ENCODE data around the gene SLC6A17. TPM values are rescaled to one million over a fixed set of nuclear protein-coding genes. Genes with fewer than 3 reads are reported as not detected.

Gene SLC6A17
- total RNA-seq, 4 donors from 2014 or later: under 0.01 to 1.7 (median 0.91) TPM

- H3K27ac ChIP-seq: no peak overlapping the region
- H3K36me3 ChIP-seq: peaks cover 0 to 96% of the 10 kb centered on the region in 2 donors
- no peaks in the 10 kb centered on the region for H3K27me3 ChIP-seq
- no peak overlapping the region for H3K4me3 ChIP-seq
- H3K4me1 ChIP-seq: no peaks in the 10 kb centered on the region
- WGBS, 2 donors (ENCODE audit: low coverage in 1 of 2): 80% methylated on average over 3 of the region's 18 CpGs; no CpG with 5 or more reads in 1 of the 2 donors
- no peak for ATAC-seq
- no peak for TF ChIP-seq POLR2A (IDR thresholded peaks at IDR 0.05)
- H3K9me3 ChIP-seq: no peaks in the 10 kb centered on the region
Measured at GRCh38 chr1:110225756-110226404, 75.6 kb downstream of the SLC6A17 start.

- no peak for ATAC-seq
- no peaks in the 10 kb centered on the region for H3K27me3 ChIP-seq
- WGBS, 2 donors (ENCODE audit: low coverage in 1 of 2): no CpG with 5 or more reads among the region's 12 CpGs
- H3K4me3 ChIP-seq: no peak overlapping the region
- no peak overlapping the region for H3K27ac ChIP-seq
- TF ChIP-seq POLR2A (IDR thresholded peaks at IDR 0.05) (no peak), CTCF (IDR thresholded peaks at IDR 0.05) (no peak), EP300 (IDR thresholded peaks at IDR 0.05) (no peak), POLR2AphosphoS5 (IDR thresholded peaks at IDR 0.05) (no peak)
- peaks cover 0 to 9% (median 0%) of the 10 kb centered on the region in 3 donors for H3K9me3 ChIP-seq
- peaks cover 0 to 99% of the 10 kb centered on the region in 2 donors for H3K36me3 ChIP-seq
- H3K4me1 ChIP-seq: no peaks in the 10 kb centered on the region
Measured at GRCh38 chr1:110227774-110228173, 77.5 kb downstream of the SLC6A17 start.

GRCh38 chr1:110228381-110228780 lies 78.1 kb downstream of the SLC6A17 start:
- ATAC-seq: no peak
- Histone ChIP-seq H3K27ac (no peak overlapping the region), H3K4me3 (no peak overlapping the region), H3K9me3 (peaks cover 0 to 15% (median 0%) of the 10 kb centered on the region in 3 donors), H3K4me1 (no peaks in the 10 kb centered on the region), H3K36me3 (peaks cover 0 to 99% of the 10 kb centered on the region in 2 donors), H3K27me3 (no peaks in the 10 kb centered on the region)
- TF ChIP-seq CTCF (IDR thresholded peaks at IDR 0.05): no peak
- WGBS, 2 donors (ENCODE audit: low coverage in 1 of 2): 67 to 68% methylated on average over 3 to 4 of the region's 12 CpGs

DNA sequence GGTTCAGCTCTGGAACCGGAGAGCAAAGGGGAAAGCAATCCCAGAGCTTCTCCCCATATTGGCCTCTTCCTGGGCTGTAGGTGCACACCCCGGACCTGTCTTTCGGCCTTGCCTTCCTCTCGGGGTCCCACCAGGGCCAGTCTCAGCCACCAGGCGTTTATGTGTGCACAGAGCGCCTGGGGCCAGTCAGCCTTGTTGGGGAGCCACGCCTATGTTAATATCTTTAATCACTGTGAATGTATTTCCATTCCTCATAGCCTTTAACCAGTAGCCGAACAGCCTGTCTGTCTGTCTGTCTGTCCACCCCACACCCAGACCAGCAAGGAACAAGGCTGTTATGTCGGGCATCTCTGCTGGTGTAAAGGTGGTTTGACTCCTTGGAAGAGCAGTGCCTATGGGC lies 78.6 kb downstream of the SLC6A17 start:
- Histone ChIP-seq H3K27ac (no peak overlapping the region), H3K9me3 (peaks cover 0 to 15% (median 0%) of the 10 kb centered on the region in 3 donors), H3K36me3 (peaks cover 0 to 99% of the 10 kb centered on the region in 2 donors), H3K4me1 (no peaks in the 10 kb centered on the region), H3K27me3 (no peaks in the 10 kb centered on the region), H3K4me3 (no peak overlapping the region)
- WGBS, 2 donors (ENCODE audit: low coverage in 1 of 2): 80% methylated on average over 1 of the region's 9 CpGs; no CpG with 5 or more reads in 1 of the 2 donors
- TF ChIP-seq POLR2A (IDR thresholded peaks at IDR 0.05) (no peak), EP300 (IDR thresholded peaks at IDR 0.05) (no peak), POLR2AphosphoS5 (IDR thresholded peaks at IDR 0.05) (no peak), CTCF (IDR thresholded peaks at IDR 0.05) (no peak)
- ATAC-seq: no peak

DNA sequence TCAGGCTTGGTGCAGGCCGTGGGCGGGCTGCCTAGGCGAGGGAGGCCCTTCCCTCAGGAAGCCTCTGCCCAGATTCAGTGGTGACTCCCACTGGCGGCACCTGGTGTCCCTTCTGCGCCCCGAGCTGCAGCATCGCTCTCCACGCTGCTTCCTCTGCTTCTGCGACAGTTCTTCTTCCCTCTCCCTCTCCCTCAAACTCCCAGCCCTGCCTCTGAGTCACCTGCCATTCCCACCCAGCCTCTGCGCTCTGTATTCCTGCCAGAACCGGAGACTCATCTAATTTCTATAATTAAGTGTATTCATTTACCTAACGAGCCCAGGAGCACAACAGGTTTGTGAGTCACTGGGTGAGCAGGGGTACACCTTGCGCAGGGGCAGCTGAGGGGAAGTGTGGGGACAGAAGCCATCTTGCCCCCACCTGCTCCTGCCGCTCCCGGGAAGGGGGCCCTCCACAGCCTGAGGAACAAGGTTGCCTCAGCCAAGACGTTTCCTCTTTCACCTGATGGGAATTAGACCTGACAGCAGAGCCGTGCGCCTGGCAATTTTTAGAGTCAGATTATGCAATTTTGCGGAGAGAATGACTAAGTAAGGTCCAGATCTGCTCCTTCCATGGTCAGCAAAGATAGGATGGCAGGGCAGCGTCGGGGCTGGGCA lies 79.2 kb downstream of the SLC6A17 start:
- TF ChIP-seq EP300 (IDR thresholded peaks at IDR 0.05) (no peak), POLR2A (IDR thresholded peaks at IDR 0.05) (no peak), CTCF (IDR thresholded peaks at IDR 0.05) (no peak), POLR2AphosphoS5 (IDR thresholded peaks at IDR 0.05) (no peak)
- H3K36me3 ChIP-seq: peaks cover 0 to 99% of the 10 kb centered on the region in 2 donors
- H3K4me1 ChIP-seq: no peaks in the 10 kb centered on the region
- H3K27ac ChIP-seq: no peak overlapping the region
- no peak overlapping the region for H3K4me3 ChIP-seq
- H3K9me3 ChIP-seq: peaks cover 0 to 15% (median 0%) of the 10 kb centered on the region in 3 donors
- no peak for ATAC-seq
- no peaks in the 10 kb centered on the region for H3K27me3 ChIP-seq
- 81% methylated on average over 10 of the region's 21 CpGs; no CpG with 5 or more reads in 1 of the 2 donors for WGBS, 2 donors (ENCODE audit: low coverage in 1 of 2)

Data from gastroesophageal sphincter (tissue), 4 donors.